GM21737 (cell line): ENCODE results near the gene PRKRIP1.
"Not testable (repeated sequence)": the region's sequence is repeated elsewhere in the genome, so short reads cannot be mapped to it uniquely, and the experiment has no call there.

Experiments
- ATAC-seq: cut with Tn5 transposase; IDR thresholded peaks from one replicate; pipeline ENCODE4 v1.9.1; 2021; ENCODE audit warnings: mild to moderate bottlenecking, moderate library complexity; ENCODE audit not compliant: unreplicated experiment

PRKRIP1 gene

DNA sequence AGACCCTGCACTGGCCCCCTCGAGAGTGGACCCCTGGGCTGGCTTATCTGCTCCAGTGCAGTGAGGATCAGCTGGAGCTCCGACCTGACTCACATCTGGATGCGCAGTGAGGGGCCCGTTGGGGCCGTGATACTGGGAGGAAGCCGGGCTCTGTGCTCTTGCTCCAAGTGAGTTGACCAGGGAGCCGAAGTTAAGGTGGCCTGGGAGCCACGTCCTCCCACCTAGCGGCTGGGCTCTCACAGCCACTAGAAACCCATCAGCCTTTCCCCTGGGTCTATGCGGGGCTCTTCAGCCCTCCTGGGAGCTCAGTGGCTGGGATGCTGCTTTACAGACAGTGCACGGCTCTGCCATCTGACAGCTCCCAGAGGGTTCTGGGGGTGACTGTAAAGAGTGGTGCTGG, 59.4 kb downstream of the PRKRIP1 start:
- no peak for ATAC-seq

DNA sequence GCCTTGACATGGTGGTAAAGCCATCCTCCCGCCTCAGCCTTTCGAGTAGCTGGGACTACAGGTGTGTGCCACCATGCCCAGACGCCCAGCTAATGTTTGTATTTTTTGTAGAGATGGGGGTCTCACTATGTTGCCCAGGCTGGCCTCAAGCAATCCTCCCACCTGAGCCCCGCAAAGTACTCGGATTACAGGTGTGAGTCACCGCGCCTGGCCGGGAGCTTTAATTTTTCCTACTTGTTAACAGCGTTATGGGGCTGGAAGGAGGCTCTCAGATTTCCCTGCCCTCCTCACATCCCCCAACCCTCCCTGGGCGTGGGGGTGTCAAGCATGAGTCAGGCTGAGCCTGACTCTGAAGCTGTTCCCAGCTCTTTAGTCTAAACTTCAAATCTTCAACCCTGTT, 60.2 kb downstream of the PRKRIP1 start:
- no peak for ATAC-seq

- no peak for ATAC-seq
Measured at GRCh38 chr7:102457352-102457924, 61.3 kb downstream of the PRKRIP1 start.

GRCh38 chr7:102459221-102459844, 63.2 kb downstream of the PRKRIP1 start:
- no peak for ATAC-seq

GRCh38 chr7:102460467-102460866, 64.3 kb downstream of the PRKRIP1 start:
- ATAC-seq, result no peak

GRCh38 chr7:102463841-102464576, 67.8 kb downstream of the PRKRIP1 start:
- ATAC-seq, result peak; percentile 1

GRCh38 chr7:102464577-102465280, 68.6 kb downstream of the PRKRIP1 start, which contains the start of the genes ALKBH4 and LRWD1:
TSS of gene ALKBH4 (minus strand) at chr7:102464863. CDS start at chr7:102464836, 27 bp downstream.
TSS of gene LRWD1 (plus strand) at chr7:102464984. CDS start at chr7:102465081, 97 bp downstream.
- peak; percentile 83 for ATAC-seq

DNA sequence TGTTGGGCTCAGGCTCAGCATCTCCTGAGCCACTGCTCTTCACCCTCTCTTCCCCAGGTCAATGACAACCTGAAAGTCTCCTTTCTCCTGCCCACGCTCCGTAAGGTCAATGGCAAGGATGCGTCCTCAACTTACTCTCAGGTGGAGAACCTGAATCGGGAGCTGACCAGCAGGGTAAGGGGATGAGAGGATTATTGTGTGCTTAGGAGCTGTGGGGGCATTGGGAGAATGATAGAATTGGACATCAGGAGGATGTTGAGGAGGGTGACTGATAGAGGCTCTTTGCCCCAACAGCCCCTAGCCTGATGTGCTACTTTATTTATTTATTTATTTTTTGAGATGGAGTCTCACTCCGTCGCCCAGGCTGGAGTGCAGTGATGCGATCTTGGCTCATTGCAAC, 69.9 kb downstream of the PRKRIP1 start:
- no peak for ATAC-seq

DNA sequence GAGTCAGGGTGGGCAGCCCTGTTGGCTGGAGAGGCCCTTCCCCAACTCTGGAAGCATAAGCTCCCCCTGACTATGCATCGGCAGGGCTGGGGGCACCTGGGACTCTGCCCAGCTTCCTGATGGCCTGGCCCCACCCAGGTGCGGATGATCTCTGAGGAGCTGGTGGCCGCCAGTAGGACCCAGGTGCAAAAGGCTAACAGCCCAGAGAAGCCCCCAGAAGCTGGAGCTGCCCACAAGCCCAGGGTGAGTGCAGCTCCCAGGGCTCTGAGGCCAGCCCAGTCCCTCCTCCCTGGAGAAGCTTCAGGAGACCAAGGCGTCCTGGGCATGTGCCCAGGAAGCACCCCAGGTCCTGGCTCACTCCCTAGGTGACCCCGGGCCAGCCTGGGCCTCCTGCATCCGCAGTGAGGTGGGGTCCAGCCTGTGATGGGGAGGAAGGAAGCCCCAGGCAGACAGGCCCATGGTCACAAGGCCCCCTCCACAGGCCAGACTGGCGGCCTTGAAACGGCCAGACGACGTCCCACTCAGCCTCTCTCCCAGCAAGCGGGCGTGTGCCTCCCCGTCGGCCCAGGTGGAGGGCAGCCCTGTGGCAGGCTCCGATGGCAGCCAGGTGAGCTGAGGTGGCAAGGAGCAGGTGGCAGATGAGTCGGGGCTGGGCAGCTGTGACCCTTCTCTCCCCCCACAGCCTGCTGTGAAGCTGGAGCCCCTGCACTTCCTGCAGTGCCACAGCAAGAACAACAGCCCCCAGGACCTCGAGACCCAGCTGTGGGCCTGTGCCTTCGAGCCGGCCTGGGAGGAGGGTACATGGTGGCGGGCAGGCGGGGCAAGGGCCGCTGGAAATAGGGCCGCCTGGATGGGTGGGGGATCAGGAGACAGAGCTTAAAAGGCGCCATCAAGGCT, 71.7 kb downstream of the PRKRIP1 start:
- no peak for ATAC-seq

DNA sequence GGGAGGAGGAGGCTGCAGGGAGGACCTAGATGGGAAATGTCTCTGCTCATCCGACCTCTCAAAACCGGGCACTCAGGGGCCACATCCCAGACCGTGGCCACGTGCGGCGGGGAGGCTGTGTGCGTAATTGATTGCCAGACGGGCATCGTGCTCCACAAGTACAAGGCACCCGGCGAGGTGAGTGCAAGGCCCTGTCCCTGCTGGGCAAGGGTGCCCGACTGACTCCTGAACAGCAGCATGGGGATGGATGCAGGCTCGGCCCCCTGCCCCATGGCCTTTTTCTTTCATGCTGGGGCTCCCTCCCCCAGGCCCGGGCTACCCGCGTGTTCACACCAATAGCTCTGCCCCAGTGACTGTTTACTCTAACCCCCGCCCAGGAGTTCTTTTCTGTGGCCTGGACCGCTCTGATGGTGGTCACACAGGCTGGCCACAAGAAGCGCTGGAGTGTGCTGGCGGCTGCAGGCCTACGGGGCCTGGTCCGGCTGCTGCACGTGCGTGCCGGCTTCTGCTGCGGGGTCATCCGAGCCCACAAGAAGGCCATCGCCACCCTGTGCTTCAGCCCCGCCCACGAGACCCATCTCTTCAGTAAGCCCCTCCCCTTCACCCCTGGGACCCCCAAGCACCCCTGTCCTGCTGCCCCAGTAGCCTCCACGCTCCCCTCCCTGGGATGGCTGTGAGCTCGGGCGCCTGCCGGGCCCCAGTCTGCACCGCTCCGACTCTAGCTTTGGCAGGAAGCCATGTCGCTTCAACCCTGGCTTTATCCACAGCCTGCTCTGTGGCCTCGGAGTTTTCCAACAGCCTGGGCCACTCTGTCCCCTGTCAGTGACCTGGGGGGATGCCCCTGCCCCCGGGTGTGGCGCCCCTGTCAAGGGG, 72.6 kb downstream of the PRKRIP1 start:
- no peak for ATAC-seq

GRCh38 chr7:102469351-102469971, 73.3 kb downstream of the PRKRIP1 start:
- no peak for ATAC-seq

DNA sequence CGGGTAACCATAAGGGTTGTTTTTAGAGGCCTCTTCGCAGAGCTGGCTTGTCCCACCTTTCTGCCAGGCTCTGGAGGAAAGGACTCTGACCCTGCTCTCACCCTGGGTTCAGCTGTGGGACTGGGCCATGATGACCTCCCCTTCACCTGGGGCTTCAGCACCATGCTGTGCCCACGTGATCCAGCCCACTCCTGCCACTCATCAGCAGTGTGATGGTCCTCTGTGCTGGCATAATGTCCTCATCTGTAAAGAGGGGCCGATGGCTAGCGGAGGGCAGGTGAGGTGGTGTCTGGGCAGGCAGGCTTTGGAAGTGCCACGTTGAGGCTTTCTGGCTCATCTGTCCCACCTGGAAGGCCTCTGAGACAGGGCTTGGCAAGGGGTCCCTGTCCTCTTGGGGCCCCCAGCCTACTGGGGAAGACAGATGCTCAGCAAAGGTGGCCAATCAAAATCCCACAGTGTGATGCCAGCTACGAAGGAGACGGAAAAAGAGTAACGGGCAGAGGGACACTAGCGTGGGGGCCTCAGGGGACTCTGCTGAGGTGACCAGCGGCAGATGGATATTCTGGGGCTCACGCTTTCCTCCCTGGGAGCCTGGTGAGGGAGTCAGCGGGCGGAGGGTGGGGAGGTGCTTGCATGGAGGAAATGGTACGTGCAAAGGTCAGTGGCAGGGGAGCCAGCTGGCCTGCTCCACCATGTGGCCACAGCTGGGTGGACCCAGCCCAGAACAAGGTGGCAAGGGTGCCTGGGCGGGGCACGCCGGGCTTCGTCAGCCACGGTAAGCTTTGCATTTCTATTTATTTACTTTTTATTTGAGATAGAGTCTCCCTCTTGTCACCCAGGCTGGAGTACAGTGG, 74.0 kb downstream of the PRKRIP1 start:
- no peak for ATAC-seq

DNA sequence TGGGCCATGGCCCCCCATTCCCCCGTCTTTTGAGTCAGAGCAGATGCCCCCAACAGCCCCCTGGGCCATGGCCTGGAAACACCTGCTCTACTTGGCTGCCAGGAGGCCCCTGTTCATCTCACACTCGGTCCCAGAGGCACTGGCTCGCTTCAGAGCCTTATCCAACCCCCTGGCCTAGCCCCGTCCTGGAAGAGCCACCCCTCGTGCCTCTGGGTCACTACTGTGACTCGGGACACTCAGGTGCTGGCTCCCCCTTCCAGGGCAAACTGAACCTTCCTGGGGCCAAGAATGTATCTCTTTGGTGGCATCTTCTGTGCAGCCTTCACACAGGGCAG, 75.6 kb downstream of the PRKRIP1 start:
- no peak for ATAC-seq

- ATAC-seq, result no peak
Measured at GRCh38 chr7:102472126-102473041, 76.2 kb downstream of the PRKRIP1 start.

DNA sequence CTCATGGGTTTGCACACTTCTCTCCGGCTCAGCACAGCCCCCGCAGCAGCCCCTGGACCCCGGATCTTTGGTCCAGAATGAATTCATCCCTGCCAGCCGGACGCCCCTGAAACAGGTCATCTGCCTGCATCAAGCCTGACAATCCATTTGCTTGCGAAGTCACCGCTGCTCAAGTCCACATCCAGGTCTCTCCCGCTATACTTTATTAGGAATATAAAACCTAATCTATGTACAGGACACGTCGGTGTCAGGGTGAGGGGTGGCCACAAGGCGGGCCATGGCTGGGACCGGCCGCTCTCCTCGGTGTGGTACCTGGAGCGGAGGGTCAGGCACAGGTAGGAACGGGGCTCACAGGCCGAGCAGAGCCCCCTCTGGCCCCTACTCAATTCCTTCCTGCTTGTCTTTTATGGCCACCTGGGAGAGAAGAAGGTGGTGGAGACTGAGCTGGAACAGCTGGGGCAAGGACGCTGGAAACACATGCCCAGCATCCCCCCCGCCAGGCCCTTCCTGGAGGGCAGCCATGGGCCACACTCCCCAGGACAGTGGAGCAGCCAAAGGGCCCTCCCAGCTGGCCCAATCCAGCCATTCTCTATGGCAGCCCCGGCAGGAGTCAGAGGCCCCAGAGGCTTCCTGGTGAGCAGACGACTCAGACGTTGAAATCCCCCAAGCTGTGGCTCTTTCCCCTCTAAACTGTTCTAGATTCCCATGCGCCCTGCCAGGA, 77.3 kb downstream of the PRKRIP1 start:
- no peak for ATAC-seq

GRCh38 chr7:102474116-102474515, 78.0 kb downstream of the PRKRIP1 start:
- ATAC-seq, result not testable (repeated sequence)
